Measurements from ENCODE around the gene NIPBL.
A peak's percentile ranks its signal among the peaks of the same experiment; 100 is the strongest.
"Not testable (repeated sequence)": the region's sequence is repeated elsewhere in the genome, so short reads cannot be mapped to it uniquely, and the experiment has no call there.

The NIPBL gene, protein sequence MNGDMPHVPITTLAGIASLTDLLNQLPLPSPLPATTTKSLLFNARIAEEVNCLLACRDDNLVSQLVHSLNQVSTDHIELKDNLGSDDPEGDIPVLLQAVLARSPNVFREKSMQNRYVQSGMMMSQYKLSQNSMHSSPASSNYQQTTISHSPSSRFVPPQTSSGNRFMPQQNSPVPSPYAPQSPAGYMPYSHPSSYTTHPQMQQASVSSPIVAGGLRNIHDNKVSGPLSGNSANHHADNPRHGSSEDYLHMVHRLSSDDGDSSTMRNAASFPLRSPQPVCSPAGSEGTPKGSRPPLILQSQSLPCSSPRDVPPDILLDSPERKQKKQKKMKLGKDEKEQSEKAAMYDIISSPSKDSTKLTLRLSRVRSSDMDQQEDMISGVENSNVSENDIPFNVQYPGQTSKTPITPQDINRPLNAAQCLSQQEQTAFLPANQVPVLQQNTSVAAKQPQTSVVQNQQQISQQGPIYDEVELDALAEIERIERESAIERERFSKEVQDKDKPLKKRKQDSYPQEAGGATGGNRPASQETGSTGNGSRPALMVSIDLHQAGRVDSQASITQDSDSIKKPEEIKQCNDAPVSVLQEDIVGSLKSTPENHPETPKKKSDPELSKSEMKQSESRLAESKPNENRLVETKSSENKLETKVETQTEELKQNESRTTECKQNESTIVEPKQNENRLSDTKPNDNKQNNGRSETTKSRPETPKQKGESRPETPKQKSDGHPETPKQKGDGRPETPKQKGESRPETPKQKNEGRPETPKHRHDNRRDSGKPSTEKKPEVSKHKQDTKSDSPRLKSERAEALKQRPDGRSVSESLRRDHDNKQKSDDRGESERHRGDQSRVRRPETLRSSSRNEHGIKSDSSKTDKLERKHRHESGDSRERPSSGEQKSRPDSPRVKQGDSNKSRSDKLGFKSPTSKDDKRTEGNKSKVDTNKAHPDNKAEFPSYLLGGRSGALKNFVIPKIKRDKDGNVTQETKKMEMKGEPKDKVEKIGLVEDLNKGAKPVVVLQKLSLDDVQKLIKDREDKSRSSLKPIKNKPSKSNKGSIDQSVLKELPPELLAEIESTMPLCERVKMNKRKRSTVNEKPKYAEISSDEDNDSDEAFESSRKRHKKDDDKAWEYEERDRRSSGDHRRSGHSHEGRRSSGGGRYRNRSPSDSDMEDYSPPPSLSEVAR (N-terminal part only)

GRCh38 chr5:36876299-36876964 is at the start of gene NIPBL:
Gene NIPBL (plus strand): TSS chr5:36876769. CDS start chr5:36953697, 76,928 bp downstream.
- DNase-seq (ENCODE audit: low read depth in 2 of 2): peak; percentile 72 to 84

DNA sequence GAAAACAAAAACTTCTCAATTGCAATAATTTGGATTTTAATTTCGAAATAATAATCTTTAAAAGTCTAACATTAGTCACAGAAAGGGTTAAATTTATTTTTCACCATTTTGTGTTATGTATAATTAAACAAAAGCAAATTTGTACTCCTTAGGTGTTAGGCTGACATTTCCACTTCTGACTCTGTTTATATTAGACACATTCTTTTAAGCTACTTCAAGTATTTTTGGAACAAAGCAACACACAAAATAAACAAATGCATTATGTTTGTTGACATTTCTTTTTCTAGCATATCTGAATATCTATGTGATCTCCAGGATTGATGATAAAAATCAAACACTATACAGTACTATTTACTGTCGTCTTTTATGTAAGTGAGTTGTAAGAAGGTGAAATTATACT is 44.3 kb upstream of the NIPBL start:
- DNase-seq (ENCODE audit: low read depth in 2 of 2): no peak

GRCh38 chr5:36836831-36837230 is 39.7 kb upstream of the NIPBL start:
- no peak for DNase-seq (ENCODE audit: low read depth in 2 of 2)

DNA sequence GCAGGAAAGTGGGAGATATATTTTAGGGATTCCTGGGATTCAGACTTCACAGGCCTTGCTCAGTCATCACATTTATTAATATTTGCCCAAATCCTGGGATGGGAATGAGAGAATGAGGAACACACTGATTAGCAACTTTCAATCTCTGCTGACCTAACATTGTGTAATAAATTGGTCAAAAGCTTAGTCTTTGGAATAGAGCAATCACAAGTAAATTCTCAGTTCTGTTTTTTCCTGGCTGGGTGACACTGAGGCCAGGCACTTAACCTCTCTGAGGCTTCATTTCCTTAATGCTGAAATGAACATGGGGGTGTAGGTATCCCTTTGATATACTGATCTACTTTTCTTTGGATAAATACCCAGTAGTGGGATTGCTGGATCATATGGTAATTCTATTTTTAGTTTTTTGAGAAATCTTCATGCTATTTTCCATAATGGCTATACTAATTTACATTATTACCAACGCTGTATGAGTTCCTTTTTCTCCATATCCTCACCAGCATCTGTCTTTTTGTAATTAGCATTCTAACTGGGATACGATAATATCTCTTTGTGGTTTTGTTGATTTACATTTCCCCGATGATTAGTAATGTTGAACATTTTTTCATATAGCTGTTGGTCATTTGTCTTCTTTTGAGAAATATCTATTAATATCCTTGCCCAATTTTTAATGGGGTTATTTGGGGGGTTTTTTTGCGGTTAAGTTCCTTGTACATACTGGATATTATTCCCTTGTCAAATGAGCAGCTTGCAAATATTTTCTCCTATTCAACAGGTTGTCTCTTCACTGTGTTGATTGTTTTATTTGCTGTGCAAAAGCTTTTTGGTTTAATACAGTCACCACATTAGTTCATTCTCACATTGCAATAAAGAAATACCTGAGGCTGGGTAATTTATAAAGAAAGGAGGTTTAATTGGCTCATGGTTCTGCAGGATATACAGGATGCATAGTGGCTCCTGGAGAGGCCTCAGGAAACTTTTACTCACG is 36.8 kb upstream of the NIPBL start:
- DNase-seq (ENCODE audit: low read depth in 2 of 2): no peak

DNA sequence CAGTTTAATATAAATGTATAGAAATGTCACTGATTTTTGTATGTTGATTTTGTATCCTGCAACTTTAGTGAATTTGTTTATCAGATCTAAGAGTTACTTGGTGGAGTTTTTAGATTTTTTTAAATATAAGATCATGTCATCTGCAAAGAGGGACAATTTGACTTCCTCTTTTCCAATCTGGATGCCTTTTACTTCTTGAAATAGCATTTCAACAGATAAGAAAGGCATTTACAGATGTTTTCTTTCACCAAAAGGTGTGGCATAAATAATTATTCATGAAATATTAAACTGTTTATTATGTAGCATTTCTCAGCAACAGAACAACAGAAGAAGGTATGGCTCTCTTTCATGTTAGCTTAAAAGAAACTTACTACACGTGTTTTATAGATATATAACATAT is 34.9 kb upstream of the NIPBL start:
- DNase-seq (ENCODE audit: low read depth in 2 of 2): no peak

GRCh38 chr5:36842087-36842486 is 34.5 kb upstream of the NIPBL start:
- no peak for DNase-seq (ENCODE audit: low read depth in 2 of 2)

DNA sequence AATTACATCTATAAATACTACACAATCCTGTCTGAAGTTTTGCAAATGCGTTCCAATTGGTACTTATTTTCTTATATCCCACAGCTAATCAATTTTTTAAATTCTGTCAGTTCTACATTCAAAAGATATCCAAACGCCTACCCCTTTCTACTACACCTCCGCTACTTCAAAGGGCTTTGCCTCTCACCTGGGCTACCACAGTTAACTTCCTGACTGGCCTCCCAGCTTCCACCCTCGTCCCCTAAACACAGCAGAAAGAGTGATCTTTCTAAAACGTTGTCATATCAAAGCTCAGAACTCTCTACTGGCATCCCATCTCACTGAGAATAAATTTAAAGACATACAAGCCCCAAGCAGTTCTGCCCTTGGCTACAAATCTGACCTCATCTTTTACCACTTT is 32.3 kb upstream of the NIPBL start:
- no peak for DNase-seq (ENCODE audit: low read depth in 2 of 2)

GRCh38 chr5:36848545-36848944 is 28.0 kb upstream of the NIPBL start:
- DNase-seq (ENCODE audit: low read depth in 2 of 2): not testable (repeated sequence)

- DNase-seq (ENCODE audit: low read depth in 2 of 2): not testable (repeated sequence)
These were observed 23.7 kb upstream of the NIPBL start for GRCh38 chr5:36852903-36853302.

GRCh38 chr5:36854402-36855140 is 22.0 kb upstream of the NIPBL start:
- DNase-seq (ENCODE audit: low read depth in 2 of 2): no peak

DNA sequence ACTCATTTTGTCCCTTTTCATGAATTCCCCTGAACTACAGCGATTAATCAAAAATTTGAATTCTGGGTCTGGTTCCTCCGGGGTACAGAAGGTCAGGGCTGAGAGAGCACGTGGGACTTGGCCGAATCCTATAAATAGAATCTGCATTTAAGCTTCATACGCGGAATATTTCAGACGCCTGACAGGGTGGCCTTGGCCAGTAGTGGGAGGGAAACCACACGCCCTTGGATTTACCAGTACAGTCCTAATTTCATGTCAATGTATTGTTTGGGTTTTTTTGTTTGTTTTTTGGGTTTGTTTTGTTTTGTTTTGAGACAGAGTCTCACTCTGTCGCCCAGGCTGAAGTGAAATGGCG is 21.5 kb upstream of the NIPBL start:
- no peak for DNase-seq (ENCODE audit: low read depth in 2 of 2)

DNA sequence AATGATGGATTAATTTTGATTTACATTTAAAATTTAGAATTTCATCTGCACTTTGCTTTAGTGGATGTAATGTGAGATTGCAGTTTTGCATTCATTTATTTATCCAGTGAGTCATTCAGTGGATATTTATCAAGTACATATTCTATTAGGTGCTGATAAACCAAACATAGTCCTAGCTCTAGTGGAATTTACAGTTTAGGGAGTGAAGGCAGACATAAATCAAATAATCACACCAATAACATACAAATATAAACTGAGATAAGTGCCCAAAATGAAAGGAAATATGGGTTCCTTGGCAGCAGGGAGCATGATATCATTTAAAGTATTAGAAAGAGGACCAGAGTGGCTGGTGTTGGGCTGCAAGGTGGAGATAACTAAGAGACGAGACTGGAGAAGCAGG is 14.7 kb upstream of the NIPBL start:
- no peak for DNase-seq (ENCODE audit: low read depth in 2 of 2)

- DNase-seq (ENCODE audit: low read depth in 2 of 2): no peak
These were observed 6.0 kb upstream of the NIPBL start for GRCh38 chr5:36870399-36871040.

DNA sequence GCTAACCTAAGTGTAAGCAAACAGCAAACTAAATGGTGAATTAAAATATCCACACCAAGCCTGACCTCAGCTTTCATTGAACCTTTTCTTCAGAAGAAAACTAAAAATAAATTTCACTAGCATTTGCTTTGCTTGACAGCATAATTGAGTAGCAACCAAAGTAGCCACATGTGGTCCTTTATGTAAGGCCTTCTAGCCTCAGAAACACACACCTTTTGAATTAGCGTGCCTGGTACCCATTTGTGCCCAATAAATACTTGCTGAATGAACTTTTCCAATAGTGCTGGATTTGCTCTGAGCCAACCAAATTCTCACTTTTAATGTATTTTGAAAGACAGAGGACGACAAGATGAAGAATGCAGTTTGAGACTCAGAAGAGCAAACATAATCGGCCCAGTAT is 2.1 kb upstream of the NIPBL start:
- DNase-seq (ENCODE audit: low read depth in 2 of 2): no peak

- peak in 1 of 2 donors; percentile 16 for DNase-seq (ENCODE audit: low read depth in 2 of 2)
These were observed 1.3 kb upstream of the NIPBL start for GRCh38 chr5:36875051-36875789.

GRCh38 chr5:36875790-36876298 is 725 bp upstream of the NIPBL start:
- peak; percentile 38 to 51 for DNase-seq (ENCODE audit: low read depth in 2 of 2)

- DNase-seq (ENCODE audit: low read depth in 2 of 2): peak; percentile 22 to 25
These were observed 547 bp downstream of the NIPBL start for GRCh38 chr5:36876965-36877666.
